BLaER1 treated with 17β-estradiol and CSF1 and Interleukin-3, amounts not matched to agents 10 nM and 100 nM (cell line): ENCODE data around the gene CHEK1.
"Not testable (repeated sequence)": the region's sequence is repeated elsewhere in the genome, so short reads cannot be mapped to it uniquely, and the experiment has no call there.

ENCODE experiments used
- H3K27ac ChIP-seq, 11 experiments: shearing (Covaris generic); formaldehyde crosslinking; 2 replicates each; pipeline ENCODE4 v1.8.1; 2022
- H3K27me3 ChIP-seq, 11 experiments: shearing (Covaris generic); formaldehyde crosslinking; 2 replicates each; pipeline ENCODE4 v1.8.1; 2022
- H3K36me3 ChIP-seq, 11 experiments: shearing (Covaris generic); formaldehyde crosslinking; 2 replicates each; pipeline ENCODE4 v1.8.1; 2022
- H3K4me1 ChIP-seq, 10 experiments: shearing (Covaris generic); formaldehyde crosslinking; 2 replicates each; pipeline ENCODE4 v1.8.1; 2022
- H3K4me2 ChIP-seq, 11 experiments: shearing (Covaris generic); formaldehyde crosslinking; 2 replicates each; pipeline ENCODE4 v1.8.1; 2022
- H3K4me3 ChIP-seq, 10 experiments: shearing (Covaris generic); formaldehyde crosslinking; 2 replicates each; pipeline ENCODE4 v1.8.1; 2022
- H3K9ac ChIP-seq, 11 experiments: shearing (Covaris generic); formaldehyde crosslinking; 2 replicates each; pipeline ENCODE4 v1.8.1; 2022
- H3K9me3 ChIP-seq, 11 experiments: shearing (Covaris generic); formaldehyde crosslinking; replicated peaks in 1 of 11; 2 replicates each; pipeline ENCODE4 v1.8.1; 2022
- H4K20me1 ChIP-seq, 11 experiments: shearing (Covaris generic); formaldehyde crosslinking; 2 replicates each; pipeline ENCODE4 v1.8.1; 2022
- Cebpa-rat ChIP-seq, 11 experiments: shearing (Covaris generic); IDR thresholded peaks; 2 replicates each; pipeline ENCODE4 v1.8.1; 2022

The CHEK1 gene

DNA sequence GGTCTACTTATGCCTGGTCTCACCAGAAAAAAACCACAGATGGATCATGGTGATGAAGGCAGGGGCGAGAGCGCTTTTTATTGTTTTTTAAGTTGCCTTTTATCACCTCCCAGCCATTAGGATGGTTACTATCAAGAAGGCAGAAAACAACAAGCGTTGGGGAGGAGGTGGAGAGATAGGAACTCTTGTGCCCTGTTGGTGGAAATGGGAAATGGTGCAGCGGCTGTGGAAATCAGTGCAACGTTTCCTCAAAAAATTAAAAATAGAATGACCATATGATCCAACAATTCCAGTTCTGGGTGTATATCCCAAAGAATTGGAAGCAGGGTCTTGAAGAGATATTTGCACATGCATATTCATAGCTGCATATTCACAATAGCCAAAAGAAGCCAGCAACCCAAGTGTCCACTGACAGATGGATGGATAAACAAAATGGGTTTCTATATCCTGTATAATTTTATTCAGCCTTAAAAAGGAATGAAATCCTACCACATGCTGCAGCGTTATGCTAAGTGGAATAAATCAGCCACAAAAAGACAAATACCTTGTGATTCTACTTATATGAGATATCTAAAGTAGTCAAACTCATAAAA, 76.2 kb downstream of the CHEK1 start:
- no peak overlapping the region for H3K9ac ChIP-seq
- H3K27ac ChIP-seq: no peak overlapping the region
- no peak for TF ChIP-seq Cebpa-rat (IDR thresholded peaks at IDR 0.05)
- peaks cover 13 to 30% (median 24%) of the 10 kb centered on the region in 11 experiments; a peak in 21 of 22 replicates for H3K9me3 ChIP-seq
- no peaks in the 10 kb centered on the region for H3K36me3 ChIP-seq
- no peaks in the 10 kb centered on the region for H4K20me1 ChIP-seq
- H3K4me1 ChIP-seq: peaks cover 0 to 29% (median 24%) of the 10 kb centered on the region in 10 experiments; a peak in 17 of 20 replicates
- H3K4me2 ChIP-seq: peak overlapping the region in 2 of 11 experiments; percentile 7 to 87; a peak in 2 of 22 replicates
- H3K4me3 ChIP-seq: no peak overlapping the region
- no peaks in the 10 kb centered on the region for H3K27me3 ChIP-seq

DNA sequence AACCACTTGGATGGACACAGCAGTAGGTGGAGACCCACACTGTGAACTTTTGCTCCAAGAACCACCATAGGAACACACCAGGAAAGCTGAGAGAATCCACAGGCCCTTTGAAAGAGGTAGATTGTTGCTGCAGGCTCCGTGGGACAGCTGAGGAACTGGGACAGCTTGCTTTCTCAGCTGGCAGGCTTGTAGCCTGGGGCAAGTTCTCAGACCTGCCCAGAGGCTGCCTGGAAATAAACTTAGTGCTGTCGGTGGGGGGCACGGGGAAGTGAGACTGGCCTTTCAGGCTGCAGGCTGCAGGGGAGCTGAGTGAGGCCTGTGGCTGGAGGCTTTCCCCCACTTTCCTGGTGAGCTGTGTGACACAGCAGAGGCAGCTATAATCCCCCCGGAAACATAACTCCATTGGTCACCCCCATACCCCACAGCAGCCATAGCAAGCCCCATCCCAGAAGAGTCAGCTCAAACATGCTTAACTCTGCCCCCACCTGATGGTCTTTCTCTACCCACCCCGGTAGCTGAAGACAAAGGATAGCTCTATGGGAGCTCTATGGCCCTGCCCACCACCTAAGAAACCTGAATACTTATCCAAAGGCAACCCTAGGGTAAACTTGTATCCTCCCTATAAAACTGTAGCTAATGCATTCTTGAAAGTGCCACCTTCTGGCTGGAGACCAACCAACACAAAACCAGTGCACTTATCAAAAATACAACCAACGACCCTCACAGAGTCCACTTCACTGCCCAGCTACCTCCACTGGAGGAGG, 77.1 kb downstream of the CHEK1 start:
- Histone ChIP-seq H3K27me3 (no peaks in the 10 kb centered on the region), H3K4me2 (peak overlapping the region in 9 of 11 experiments; percentile 50 to 89 (median 70); a peak in 19 of 22 replicates), H3K4me3 (peak overlapping the region in 1 of 10 experiments; percentile 11; a peak in 1 of 20 replicates), H4K20me1 (no peaks in the 10 kb centered on the region), H3K27ac (peak overlapping the region in 8 of 11 experiments; percentile 11 to 77 (median 62); a peak in 15 of 22 replicates), H3K9ac (peak overlapping the region in 6 of 11 experiments; percentile 1 to 54 (median 16); a peak in 8 of 22 replicates), H3K36me3 (no peaks in the 10 kb centered on the region), H3K9me3 (peaks cover 13 to 35% (median 26%) of the 10 kb centered on the region in 11 experiments; a peak in 21 of 22 replicates), H3K4me1 (peaks cover 0 to 29% (median 24%) of the 10 kb centered on the region in 10 experiments; a peak in 17 of 20 replicates)
- TF ChIP-seq Cebpa-rat (IDR thresholded peaks at IDR 0.05): no peak

DNA sequence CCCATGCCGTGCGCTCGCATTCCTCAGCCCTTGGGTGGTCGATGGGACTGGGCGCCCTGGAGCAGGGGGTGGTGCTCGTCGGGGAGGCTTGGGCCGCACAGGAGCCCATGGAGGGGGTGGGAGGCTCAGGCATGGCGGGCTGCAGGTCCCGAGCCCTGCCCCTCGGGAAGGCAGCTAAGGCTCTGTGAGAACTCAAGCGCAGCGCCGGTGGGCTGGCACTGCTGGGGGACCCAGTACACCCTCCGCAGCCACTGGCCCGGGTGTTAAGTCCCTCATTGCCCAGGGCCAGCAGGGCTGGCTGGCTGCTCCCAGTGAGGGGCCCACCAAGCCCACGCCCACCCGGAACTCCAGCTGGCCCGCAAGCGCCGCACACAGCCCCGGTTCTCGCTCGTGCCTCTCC, 79.7 kb downstream of the CHEK1 start:
- not testable (repeated sequence) for H3K27me3 ChIP-seq, H3K9ac ChIP-seq, H3K4me2 ChIP-seq, H3K4me3 ChIP-seq, H4K20me1 ChIP-seq, H3K27ac ChIP-seq, H3K36me3 ChIP-seq
- Histone ChIP-seq H3K9me3 (peaks cover 20 to 43% (median 33%) of the 10 kb centered on the region in 11 experiments), H3K4me1 (peaks cover 0 to 29% (median 24%) of the 10 kb centered on the region in 10 experiments; a peak in 17 of 20 replicates)

GRCh38 chr11:125720781-125721180, 95.8 kb downstream of the CHEK1 start:
- Histone ChIP-seq H3K4me2 (no peak overlapping the region), H3K4me3 (no peak overlapping the region), H3K27me3 (no peaks in the 10 kb centered on the region), H3K9ac (no peak overlapping the region), H3K9me3 (peaks cover 9 to 24% (median 15%) of the 10 kb centered on the region in 11 experiments; a peak in 20 of 22 replicates), H3K4me1 (peaks cover 0 to 13% (median 0%) of the 10 kb centered on the region in 10 experiments; a peak in 9 of 20 replicates), H4K20me1 (no peaks in the 10 kb centered on the region), H3K27ac (no peak overlapping the region), H3K36me3 (no peaks in the 10 kb centered on the region)
- no peak for TF ChIP-seq Cebpa-rat (IDR thresholded peaks at IDR 0.05)

DNA sequence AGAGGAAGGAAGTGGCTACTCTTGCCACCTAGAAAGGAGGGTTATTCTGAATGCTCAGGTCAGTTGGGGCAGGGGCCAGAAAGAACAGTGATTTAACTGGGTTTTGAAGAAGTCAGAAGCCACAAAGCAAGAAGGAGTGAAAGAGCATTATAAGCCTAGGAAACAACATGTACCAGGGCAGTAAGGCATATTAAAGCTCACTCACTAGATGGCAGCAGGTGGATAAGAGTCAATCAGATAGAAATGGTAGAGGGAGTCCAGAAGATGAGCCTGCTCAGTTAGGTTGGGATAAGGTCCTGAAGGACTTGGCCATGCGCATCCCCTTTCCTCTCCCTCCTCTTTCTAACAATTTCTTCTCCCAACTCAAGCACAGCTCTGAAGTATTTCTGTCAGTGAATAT, 99.2 kb downstream of the CHEK1 start:
- no peak overlapping the region for H3K27ac ChIP-seq
- no peak overlapping the region for H3K4me3 ChIP-seq
- H3K9me3 ChIP-seq: no peaks in the 10 kb centered on the region
- no peak overlapping the region for H3K9ac ChIP-seq
- peaks cover 0 to 9% (median under 1%) of the 10 kb centered on the region in 10 experiments; a peak in 7 of 20 replicates for H3K4me1 ChIP-seq
- no peaks in the 10 kb centered on the region for H3K27me3 ChIP-seq
- no peak for TF ChIP-seq Cebpa-rat (IDR thresholded peaks at IDR 0.05)
- H3K4me2 ChIP-seq: no peak overlapping the region
- no peaks in the 10 kb centered on the region for H4K20me1 ChIP-seq
- H3K36me3 ChIP-seq: no peaks in the 10 kb centered on the region
